MM.1S (cell line): Measurements from ENCODE around the gene SNRPA.

ENCODE experiments used
- CTCF ChIP-seq: fragments of 300-600 bp; sonication (generic); IDR thresholded peaks from 2 replicates; pipeline ENCODE4 v1.5.1; 2016; ENCODE audit warnings: antibody characterized with exemption, low read length, mixed read lengths
- EZH2phosphoT487 ChIP-seq: fragments of 300-600 bp; sonication (generic); IDR thresholded peaks from 2 replicates; pipeline ENCODE4 v1.6.1; 2018; ENCODE audit warnings: antibody characterized with exemption, low read length

- TF ChIP-seq CTCF: no peak
- TF ChIP-seq EZH2phosphoT487: no peak
These were observed 27.8 kb downstream of the SNRPA start for GRCh38 chr19:40778706-40779284.
